ENCODE data around the gene NGEF. TPM values are rescaled to one million over a fixed set of nuclear protein-coding genes. Genes with fewer than 3 reads are reported as not detected.

Gene NGEF
- polyA plus RNA-seq, 1 of the 3 experiments (the other 2 are of a cell fraction), result 1.4 TPM

GRCh38 chr2:232997749-232998665, 15.0 kb downstream of the NGEF start (continued):
- TF ChIP-seq MAX (IDR thresholded peaks at IDR 0.05; ENCODE audit: low read depth), result no peak
- no peak for TF ChIP-seq GATA2 (CRISPR knock-in tag; IDR thresholded peaks at IDR 0.05)
- no peak for TF ChIP-seq TEAD4 (IDR thresholded peaks at IDR 0.05; ENCODE audit: borderline replicate concordance, insufficient read depth)
- TF ChIP-seq USF2 (IDR thresholded peaks at IDR 0.05; ENCODE audit: borderline replicate concordance, low read depth, low read length), result no peak
- TF ChIP-seq FOXM1 (IDR thresholded peaks at IDR 0.05; ENCODE audit: low read depth), result no peak
- no peak for TF ChIP-seq RAD21 (IDR thresholded peaks at IDR 0.05; ENCODE audit: low read length)
- no peak for TF ChIP-seq CHD2 (IDR thresholded peaks at IDR 0.05; ENCODE audit: low read length, partially characterized antibody)
- TF ChIP-seq POLR2AphosphoS5 (IDR thresholded peaks at IDR 0.05; ENCODE audit: low read depth, low read length), result no peak

DNA sequence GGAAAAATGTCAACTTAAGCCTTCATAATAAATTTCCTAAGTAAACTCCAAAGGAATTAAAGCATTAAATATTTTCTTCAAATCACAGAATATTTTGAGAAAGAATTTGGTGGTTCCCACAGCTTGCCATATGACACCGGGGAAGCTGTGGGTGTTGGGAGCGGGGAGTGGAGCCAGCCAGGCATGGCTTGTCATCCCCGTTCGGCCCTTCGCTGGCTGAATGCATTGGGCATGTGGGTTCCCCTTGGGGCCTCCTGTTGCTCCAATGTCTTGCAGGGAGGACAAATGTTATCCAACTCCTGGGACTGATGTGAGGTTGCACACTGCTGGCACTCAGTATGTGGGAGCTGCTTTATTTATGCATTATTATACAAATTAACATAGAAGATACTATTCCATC, 18.6 kb downstream of the NGEF start:
- H3K27ac ChIP-seq (ENCODE audit: low read depth in 2 of 2, low read length in 1 of 2), result no peak overlapping the region

More for the DNA sequence above, 18.6 kb downstream of the NGEF start:
- Histone ChIP-seq H3K9me3 (no peaks in the 10 kb centered on the region), H3K4me3 (ENCODE audit: low read depth in 2 of 2, low read length in 1 of 2) (no peak overlapping the region), H3K27me3 (ENCODE audit: insufficient read depth) (no peaks in the 10 kb centered on the region), H3K79me2 (ENCODE audit: insufficient read depth) (no peaks in the 10 kb centered on the region), H4K20me1 (ENCODE audit: insufficient read depth) (no peaks in the 10 kb centered on the region), H3K9ac (no peak overlapping the region), H3K4me1 (ENCODE audit: control insufficient read depth in 1 of 2, insufficient read depth in 2 of 2, low read depth in 1 of 2, low read length in 1 of 2) (no peaks in the 10 kb centered on the region), H3F3A (replicated peaks; ENCODE audit: insufficient read depth) (no peaks in the 10 kb centered on the region), H2AFZ (ENCODE audit: low read depth) (no peak overlapping the region), H3K36me3 (replicated peaks in 1 of 2; ENCODE audit: control insufficient read depth in 1 of 2, insufficient read depth in 2 of 2, low read length in 1 of 2) (no peaks in the 10 kb centered on the region), H3K4me2 (no peak overlapping the region), H3K9me2 (no peaks in the 10 kb centered on the region)
- no peak for DNase-seq
- ChIA-PET CTCF (interaction anchor here (1.1 kb wide), 1 partner anchor 59 kb away, joined by 4 read pairs; no protein-coding TSS in a partner anchor), POLR2A (no interaction called here)
- 83% methylated on average over 5 of the region's 5 CpGs for WGBS (ENCODE audit: low lambda C conversion rate)
- no peak for TF ChIP-seq TAF1 (IDR thresholded peaks at IDR 0.05; ENCODE audit: borderline replicate concordance, low read depth, low read length)
- no peak for TF ChIP-seq RCOR1 (IDR thresholded peaks at IDR 0.05; ENCODE audit: low read length)
- TF ChIP-seq NFIC (IDR thresholded peaks at IDR 0.05; ENCODE audit: borderline replicate concordance), result no peak
- TF ChIP-seq RAD21 (IDR thresholded peaks at IDR 0.05; ENCODE audit: low read length), result no peak
- no peak for TF ChIP-seq IRF3 (IDR thresholded peaks at IDR 0.05; ENCODE audit: low read depth, low read length)
- no peak for TF ChIP-seq FOXJ3 (CRISPR knock-in tag; IDR thresholded peaks at IDR 0.05)
- TF ChIP-seq, protein P1, sequence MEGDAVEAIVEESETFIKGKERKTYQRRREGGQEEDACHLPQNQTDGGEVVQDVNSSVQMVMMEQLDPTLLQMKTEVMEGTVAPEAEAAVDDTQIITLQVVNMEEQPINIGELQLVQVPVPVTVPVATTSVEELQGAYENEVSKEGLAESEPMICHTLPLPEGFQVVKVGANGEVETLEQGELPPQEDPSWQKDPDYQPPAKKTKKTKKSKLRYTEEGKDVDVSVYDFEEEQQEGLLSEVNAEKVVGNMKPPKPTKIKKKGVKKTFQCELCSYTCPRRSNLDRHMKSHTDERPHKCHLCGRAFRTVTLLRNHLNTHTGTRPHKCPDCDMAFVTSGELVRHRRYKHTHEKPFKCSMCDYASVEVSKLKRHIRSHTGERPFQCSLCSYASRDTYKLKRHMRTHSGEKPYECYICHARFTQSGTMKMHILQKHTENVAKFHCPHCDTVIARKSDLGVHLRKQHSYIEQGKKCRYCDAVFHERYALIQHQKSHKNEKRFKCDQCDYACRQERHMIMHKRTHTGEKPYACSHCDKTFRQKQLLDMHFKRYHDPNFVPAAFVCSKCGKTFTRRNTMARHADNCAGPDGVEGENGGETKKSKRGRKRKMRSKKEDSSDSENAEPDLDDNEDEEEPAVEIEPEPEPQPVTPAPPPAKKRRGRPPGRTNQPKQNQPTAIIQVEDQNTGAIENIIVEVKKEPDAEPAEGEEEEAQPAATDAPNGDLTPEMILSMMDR (IDR thresholded peaks at IDR 0.05), result no peak
- TF ChIP-seq TEAD4 (IDR thresholded peaks at IDR 0.05; ENCODE audit: borderline replicate concordance, insufficient read depth), result no peak
- no peak for TF ChIP-seq GABPA (IDR thresholded peaks at IDR 0.05; ENCODE audit: low read depth)
- no peak for TF ChIP-seq USF2 (IDR thresholded peaks at IDR 0.05; ENCODE audit: borderline replicate concordance, low read depth, low read length)
- no peak for TF ChIP-seq MXI1 (IDR thresholded peaks at IDR 0.05; ENCODE audit: low read depth, low read length)
- TF ChIP-seq POLR2AphosphoS5 (IDR thresholded peaks at IDR 0.05; ENCODE audit: low read depth, low read length), result no peak
- TF ChIP-seq GATA2 (CRISPR knock-in tag; IDR thresholded peaks at IDR 0.05), result no peak
- TF ChIP-seq TCF12 (IDR thresholded peaks at IDR 0.05), result no peak
- TF ChIP-seq EP300 (IDR thresholded peaks at IDR 0.05; ENCODE audit: borderline replicate concordance in 1 of 2, low read depth in 1 of 2, low read length in 1 of 2), result no peak
- TF ChIP-seq CHD2 (IDR thresholded peaks at IDR 0.05; ENCODE audit: low read length, partially characterized antibody), result no peak
- TF ChIP-seq, protein P2, sequence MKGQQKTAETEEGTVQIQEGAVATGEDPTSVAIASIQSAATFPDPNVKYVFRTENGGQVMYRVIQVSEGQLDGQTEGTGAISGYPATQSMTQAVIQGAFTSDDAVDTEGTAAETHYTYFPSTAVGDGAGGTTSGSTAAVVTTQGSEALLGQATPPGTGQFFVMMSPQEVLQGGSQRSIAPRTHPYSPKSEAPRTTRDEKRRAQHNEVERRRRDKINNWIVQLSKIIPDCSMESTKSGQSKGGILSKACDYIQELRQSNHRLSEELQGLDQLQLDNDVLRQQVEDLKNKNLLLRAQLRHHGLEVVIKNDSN (IDR thresholded peaks at IDR 0.05; ENCODE audit: borderline replicate concordance, low read depth), result no peak
